Loucy (cell line): Measurements from ENCODE around the gene ALDH1A1.
A peak's percentile ranks its signal among the peaks of the same experiment; 100 is the strongest.

Experiments used
- H2AFZ ChIP-seq: fragments of 200-600 bp; sonication (generic); 2 replicates; pipeline ENCODE4 v1.6.0; 2016; ENCODE audit warnings: antibody characterized with exemption, mild to moderate bottlenecking, low read length, moderate library complexity
- H3F3A ChIP-seq: fragments of 200-600 bp; 2 replicates; pipeline ENCODE4 v1.6.0; 2016; ENCODE audit warnings: antibody characterized with exemption, low read depth, mild to moderate bottlenecking
- H3K27me3 ChIP-seq: fragments of 200-600 bp; sonication (generic); 2 replicates; pipeline ENCODE4 v1.6.1; 2014; ENCODE audit warnings: low read length, mild to moderate bottlenecking; ENCODE audit not compliant: insufficient read depth, poor library complexity, severe bottlenecking
- H3K36me3 ChIP-seq: fragments of 200-600 bp; sonication (generic); 2 replicates; pipeline ENCODE4 v1.6.1; 2016; ENCODE audit warnings: low read length; ENCODE audit not compliant: insufficient read depth
- H3K4me1 ChIP-seq: fragments of 200-600 bp; sonication (generic); 2 replicates; pipeline ENCODE4 v1.5.1; 2014; ENCODE audit warnings: low read length, mild to moderate bottlenecking; ENCODE audit not compliant: insufficient read depth, poor library complexity, severe bottlenecking
- H3K4me2 ChIP-seq: fragments of 200-600 bp; sonication (generic); 2 replicates; pipeline ENCODE4 v1.6.0; 2014; ENCODE audit warnings: antibody characterized with exemption, low read length, low read depth, mild to moderate bottlenecking; ENCODE audit not compliant: poor library complexity, severe bottlenecking
- H3K4me3 ChIP-seq: fragments of 200-600 bp; sonication (generic); 2 replicates; pipeline ENCODE4 v1.5.1; 2014; ENCODE audit warnings: low read length, mild to moderate bottlenecking, mixed read lengths; ENCODE audit not compliant: poor library complexity, severe bottlenecking
- H3K79me2 ChIP-seq: fragments of 200-600 bp; sonication (generic); 2 replicates; pipeline ENCODE4 v1.6.1; 2014; ENCODE audit warnings: low read length; ENCODE audit not compliant: insufficient read depth
- H3K9ac ChIP-seq: fragments of 200-600 bp; sonication (generic); 2 replicates; pipeline ENCODE4 v1.6.0; 2014; ENCODE audit warnings: mild to moderate bottlenecking, low read depth, low read length, moderate library complexity; ENCODE audit not compliant: poor library complexity, severe bottlenecking
- H3K9me2 ChIP-seq: fragments of 200-600 bp; sonication (generic); replicated peaks from 2 replicates; pipeline ENCODE4 v1.6.1; 2016; ENCODE audit warnings: low read depth, low read length, mixed read lengths
- H3K9me3 ChIP-seq: fragments of 200-600 bp; sonication (generic); 2 replicates; pipeline ENCODE4 v1.6.1; 2014; ENCODE audit warnings: mild to moderate bottlenecking, antibody characterized with exemption, low read length, low read depth; ENCODE audit not compliant: insufficient read depth
- H4K20me1 ChIP-seq: fragments of 200-600 bp; sonication (generic); 2 replicates; pipeline ENCODE4 v1.6.0; 2014; ENCODE audit warnings: antibody characterized with exemption, low read length, mild to moderate bottlenecking; ENCODE audit not compliant: insufficient read depth, poor library complexity, severe bottlenecking
- CTCF ChIP-seq: fragments of 200-600 bp; sonication (generic); conservative IDR thresholded peaks from 2 replicates; pipeline ENCODE4 v1.5.1; 2014; ENCODE audit warnings: mild to moderate bottlenecking, antibody characterized with exemption, low read length
- EZH2phosphoT487 ChIP-seq: fragments of 200-600 bp; IDR thresholded peaks from 2 replicates; pipeline ENCODE4 v1.6.1; 2018; ENCODE audit warnings: antibody characterized with exemption, mild to moderate bottlenecking, moderate library complexity, borderline replicate concordance

The ALDH1A1 gene

GRCh38 chr9:72949918-72950325 is 2.9 kb downstream of the ALDH1A1 start:
- H3K36me3 ChIP-seq: no peaks in the 10 kb centered on the region
- H3K4me3 ChIP-seq: peak overlapping the region; percentile 69
- no peaks in the 10 kb centered on the region for H3K9me3 ChIP-seq
- no peaks in the 10 kb centered on the region for H4K20me1 ChIP-seq
- no peaks in the 10 kb centered on the region for H3K9me2 ChIP-seq
- H3K27me3 ChIP-seq: no peaks in the 10 kb centered on the region
- peak overlapping the region; percentile 68 for H3K4me2 ChIP-seq
- H2AFZ ChIP-seq: no peak overlapping the region
- no peaks in the 10 kb centered on the region for H3F3A ChIP-seq
- H3K79me2 ChIP-seq: no peaks in the 10 kb centered on the region
- TF ChIP-seq EZH2phosphoT487 (no peak), CTCF (no peak)
- H3K4me1 ChIP-seq: peaks cover 44% of the 10 kb centered on the region
- H3K9ac ChIP-seq: no peak overlapping the region

DNA sequence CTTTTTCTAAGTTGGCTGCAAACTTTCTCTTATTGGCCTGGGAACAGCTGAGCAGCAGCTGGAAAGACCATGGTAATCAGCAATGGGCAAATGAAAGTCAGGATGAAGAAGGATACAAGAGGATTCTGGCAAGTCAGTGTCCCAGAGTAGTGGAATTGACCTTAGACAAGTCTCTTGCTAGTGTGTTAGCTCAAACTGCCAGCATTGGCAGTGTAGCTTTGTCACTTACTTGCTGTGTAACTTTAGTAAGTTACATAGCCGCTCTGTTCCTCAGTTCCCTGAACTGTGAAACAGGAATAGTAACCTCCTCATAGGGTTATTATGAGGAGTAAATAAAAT is 3.6 kb downstream of the ALDH1A1 start:
- TF ChIP-seq EZH2phosphoT487 (no peak), CTCF (no peak)
- H3K36me3 ChIP-seq: no peaks in the 10 kb centered on the region
- H4K20me1 ChIP-seq: no peaks in the 10 kb centered on the region
- no peaks in the 10 kb centered on the region for H3K79me2 ChIP-seq
- H3K9ac ChIP-seq: peak overlapping the region; percentile 9
- H3K4me3 ChIP-seq: peak overlapping the region; percentile 49
- H3K4me2 ChIP-seq: peak overlapping the region; percentile 68
- H3F3A ChIP-seq: no peaks in the 10 kb centered on the region
- H2AFZ ChIP-seq: no peak overlapping the region; the same call in 1 of the 2 replicates
- no peaks in the 10 kb centered on the region for H3K9me2 ChIP-seq
- peaks cover 44% of the 10 kb centered on the region for H3K4me1 ChIP-seq
- H3K27me3 ChIP-seq: no peaks in the 10 kb centered on the region
- no peaks in the 10 kb centered on the region for H3K9me3 ChIP-seq

GRCh38 chr9:72948575-72949243 is 4.1 kb downstream of the ALDH1A1 start:
- TF ChIP-seq EZH2phosphoT487 (no peak), CTCF (no peak)
- H3K9ac ChIP-seq: peak overlapping the region; percentile 9
- H3K4me1 ChIP-seq: peaks cover 44% of the 10 kb centered on the region
- no peaks in the 10 kb centered on the region for H3F3A ChIP-seq
- H3K9me3 ChIP-seq: no peaks in the 10 kb centered on the region
- no peak overlapping the region; the same call in 1 of the 2 replicates for H2AFZ ChIP-seq
- no peaks in the 10 kb centered on the region for H4K20me1 ChIP-seq
- H3K4me3 ChIP-seq: peak overlapping the region; percentile 49
- no peaks in the 10 kb centered on the region for H3K9me2 ChIP-seq
- H3K79me2 ChIP-seq: no peaks in the 10 kb centered on the region
- H3K27me3 ChIP-seq: no peaks in the 10 kb centered on the region
- H3K4me2 ChIP-seq: peak overlapping the region; percentile 68
- H3K36me3 ChIP-seq: no peaks in the 10 kb centered on the region
